ENCODE results near the gene MTA2.

DNA sequence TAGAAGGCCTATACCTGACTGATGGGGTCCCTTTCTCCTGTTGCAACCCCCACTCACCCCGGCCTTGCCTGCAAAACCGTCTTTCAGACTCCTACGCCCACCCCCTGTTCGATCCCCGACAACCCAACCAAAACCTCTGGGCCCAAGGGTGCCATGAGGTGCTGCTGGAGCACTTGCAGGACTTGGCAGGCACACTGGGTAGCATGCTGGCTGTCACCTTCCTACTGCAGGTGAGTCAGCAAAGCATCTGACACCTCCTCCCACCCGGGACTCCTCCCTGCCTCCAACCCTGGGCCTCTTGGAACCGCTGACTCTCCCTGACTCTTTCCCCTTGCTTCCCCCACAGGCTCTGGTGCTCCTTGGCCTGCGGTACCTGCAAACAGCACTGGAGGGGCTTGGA lies 12.6 kb upstream of the MTA2 start:
- TF ChIP-seq, protein P1, sequence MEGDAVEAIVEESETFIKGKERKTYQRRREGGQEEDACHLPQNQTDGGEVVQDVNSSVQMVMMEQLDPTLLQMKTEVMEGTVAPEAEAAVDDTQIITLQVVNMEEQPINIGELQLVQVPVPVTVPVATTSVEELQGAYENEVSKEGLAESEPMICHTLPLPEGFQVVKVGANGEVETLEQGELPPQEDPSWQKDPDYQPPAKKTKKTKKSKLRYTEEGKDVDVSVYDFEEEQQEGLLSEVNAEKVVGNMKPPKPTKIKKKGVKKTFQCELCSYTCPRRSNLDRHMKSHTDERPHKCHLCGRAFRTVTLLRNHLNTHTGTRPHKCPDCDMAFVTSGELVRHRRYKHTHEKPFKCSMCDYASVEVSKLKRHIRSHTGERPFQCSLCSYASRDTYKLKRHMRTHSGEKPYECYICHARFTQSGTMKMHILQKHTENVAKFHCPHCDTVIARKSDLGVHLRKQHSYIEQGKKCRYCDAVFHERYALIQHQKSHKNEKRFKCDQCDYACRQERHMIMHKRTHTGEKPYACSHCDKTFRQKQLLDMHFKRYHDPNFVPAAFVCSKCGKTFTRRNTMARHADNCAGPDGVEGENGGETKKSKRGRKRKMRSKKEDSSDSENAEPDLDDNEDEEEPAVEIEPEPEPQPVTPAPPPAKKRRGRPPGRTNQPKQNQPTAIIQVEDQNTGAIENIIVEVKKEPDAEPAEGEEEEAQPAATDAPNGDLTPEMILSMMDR (IDR thresholded peaks at IDR 0.05): no peak
- TF ChIP-seq POLR2A (IDR thresholded peaks at IDR 0.05) (no peak), POLR2AphosphoS5 (IDR thresholded peaks at IDR 0.05) (no peak)
